ENCODE results near the gene HEMK1.

The HEMK1 gene

DNA sequence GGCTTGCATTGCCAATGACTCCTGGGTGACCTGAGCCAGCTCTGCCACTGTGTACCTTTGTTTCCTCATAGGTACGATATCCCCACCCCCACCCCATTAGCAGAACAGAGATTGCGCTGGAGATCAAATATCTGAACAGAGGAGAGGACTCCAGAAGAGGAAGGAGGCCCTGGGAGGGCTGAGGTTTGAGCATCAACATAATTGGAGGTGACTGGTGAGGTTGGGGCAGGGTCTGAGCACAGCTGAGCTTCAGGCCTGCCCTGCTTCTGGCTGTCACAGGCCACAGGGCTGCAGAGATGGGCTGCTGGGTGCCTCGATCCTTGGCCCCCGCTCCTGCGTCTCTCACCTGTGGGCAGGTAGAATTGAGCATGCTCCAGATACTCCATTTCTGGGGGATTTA, 44.6 kb upstream of the HEMK1 start:
- Histone ChIP-seq H4K20me1 (ENCODE audit: insufficient read depth) (no peaks in the 10 kb centered on the region), H3K4me1 (ENCODE audit: low read depth, poor library complexity, severe bottlenecking) (peaks cover 5% of the 10 kb centered on the region), H2AFZ (ENCODE audit: low read depth) (no peak overlapping the region), H3K4me2 (no peak overlapping the region), H3K27ac (no peak overlapping the region), H3K27me3 (ENCODE audit: insufficient read depth, low read depth) (peaks cover 7% of the 10 kb centered on the region; the same call in 1 of the 2 replicates), H3K9ac (no peak overlapping the region), H3K4me3 (IDR thresholded peaks at IDR 0.05; ENCODE audit: insufficient read depth, low read depth, low read length) (no peak overlapping the region), H3K79me2 (ENCODE audit: insufficient read depth, low read depth) (no peaks in the 10 kb centered on the region), H3K36me3 (ENCODE audit: insufficient read depth) (no peaks in the 10 kb centered on the region)
- TF ChIP-seq, protein P1, sequence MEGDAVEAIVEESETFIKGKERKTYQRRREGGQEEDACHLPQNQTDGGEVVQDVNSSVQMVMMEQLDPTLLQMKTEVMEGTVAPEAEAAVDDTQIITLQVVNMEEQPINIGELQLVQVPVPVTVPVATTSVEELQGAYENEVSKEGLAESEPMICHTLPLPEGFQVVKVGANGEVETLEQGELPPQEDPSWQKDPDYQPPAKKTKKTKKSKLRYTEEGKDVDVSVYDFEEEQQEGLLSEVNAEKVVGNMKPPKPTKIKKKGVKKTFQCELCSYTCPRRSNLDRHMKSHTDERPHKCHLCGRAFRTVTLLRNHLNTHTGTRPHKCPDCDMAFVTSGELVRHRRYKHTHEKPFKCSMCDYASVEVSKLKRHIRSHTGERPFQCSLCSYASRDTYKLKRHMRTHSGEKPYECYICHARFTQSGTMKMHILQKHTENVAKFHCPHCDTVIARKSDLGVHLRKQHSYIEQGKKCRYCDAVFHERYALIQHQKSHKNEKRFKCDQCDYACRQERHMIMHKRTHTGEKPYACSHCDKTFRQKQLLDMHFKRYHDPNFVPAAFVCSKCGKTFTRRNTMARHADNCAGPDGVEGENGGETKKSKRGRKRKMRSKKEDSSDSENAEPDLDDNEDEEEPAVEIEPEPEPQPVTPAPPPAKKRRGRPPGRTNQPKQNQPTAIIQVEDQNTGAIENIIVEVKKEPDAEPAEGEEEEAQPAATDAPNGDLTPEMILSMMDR (conservative IDR thresholded peaks at IDR 0.05; ENCODE audit: low read depth, low read length), result no peak

DNA sequence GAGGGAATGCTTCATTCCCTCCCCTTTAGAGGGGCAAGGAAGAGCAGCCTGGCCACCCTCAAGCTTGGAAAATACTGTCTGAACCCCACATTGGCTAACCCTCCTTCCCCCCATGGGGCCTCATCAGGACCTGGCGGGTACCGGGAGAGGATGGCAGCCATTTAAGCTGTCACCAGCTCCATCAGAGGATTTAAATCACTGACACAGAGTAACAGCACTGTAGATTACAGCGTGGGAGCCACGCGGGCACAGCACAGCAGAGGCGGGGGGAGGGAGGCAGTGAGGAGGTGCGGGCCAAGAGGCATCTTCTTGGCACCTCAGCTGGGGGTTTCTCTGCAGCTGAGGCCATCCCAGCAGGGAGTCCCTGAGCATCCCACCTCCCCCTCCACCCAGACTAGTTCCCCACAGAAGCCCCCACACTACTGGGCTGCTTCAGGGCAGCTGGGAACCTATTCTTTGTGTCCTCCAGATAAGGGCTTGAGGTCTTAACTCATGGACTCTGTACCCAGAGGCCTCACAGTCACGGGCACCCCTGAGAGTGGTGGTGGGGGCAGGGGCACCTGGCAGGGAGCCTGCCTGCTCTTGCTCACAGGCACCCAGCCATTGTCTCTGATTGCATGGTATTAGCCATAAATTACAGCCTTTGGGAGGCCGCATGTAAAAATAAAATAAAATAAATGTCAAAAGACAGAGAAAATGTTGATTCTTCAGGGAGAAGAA, 44.0 kb upstream of the HEMK1 start:
- TF ChIP-seq, protein P1 (conservative IDR thresholded peaks at IDR 0.05; ENCODE audit: low read depth, low read length), result no peak
- Histone ChIP-seq H3K4me1 (ENCODE audit: low read depth, poor library complexity, severe bottlenecking) (peaks cover 5% of the 10 kb centered on the region), H4K20me1 (ENCODE audit: insufficient read depth) (no peaks in the 10 kb centered on the region), H3K9ac (no peak overlapping the region), H2AFZ (ENCODE audit: low read depth) (no peak overlapping the region), H3K4me2 (no peak overlapping the region), H3K36me3 (ENCODE audit: insufficient read depth) (no peaks in the 10 kb centered on the region), H3K27me3 (ENCODE audit: insufficient read depth, low read depth) (peaks cover 7% of the 10 kb centered on the region; the same call in 1 of the 2 replicates), H3K4me3 (IDR thresholded peaks at IDR 0.05; ENCODE audit: insufficient read depth, low read depth, low read length) (no peak overlapping the region), H3K27ac (no peak overlapping the region), H3K79me2 (ENCODE audit: insufficient read depth, low read depth) (no peaks in the 10 kb centered on the region)

DNA sequence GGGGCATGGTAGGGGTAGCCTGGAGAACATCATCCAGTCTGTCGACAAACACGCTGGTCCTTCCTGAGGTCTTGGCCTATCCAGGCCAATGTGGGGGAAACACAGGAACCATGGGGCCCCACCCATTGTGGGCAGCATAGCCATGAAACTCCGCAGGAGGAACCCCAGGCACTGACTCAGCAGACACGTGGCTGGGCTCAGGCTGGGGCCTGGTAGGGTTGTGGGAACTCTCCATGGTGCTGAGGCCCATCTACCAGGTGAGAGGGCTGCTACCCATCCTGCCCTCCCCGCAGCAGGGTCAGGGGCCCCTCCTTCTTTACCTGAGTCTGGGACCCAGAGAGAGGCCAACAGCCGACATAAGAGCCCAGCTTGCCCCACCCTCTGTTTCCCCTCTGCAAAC, 43.3 kb upstream of the HEMK1 start:
- H3K27me3 ChIP-seq (ENCODE audit: insufficient read depth, low read depth), result peaks cover 9% of the 10 kb centered on the region; the same call in 1 of the 2 replicates
- no peak overlapping the region for H3K4me3 ChIP-seq (IDR thresholded peaks at IDR 0.05; ENCODE audit: insufficient read depth, low read depth, low read length)
- H3K4me1 ChIP-seq (ENCODE audit: low read depth, poor library complexity, severe bottlenecking), result peaks cover 5% of the 10 kb centered on the region
- H2AFZ ChIP-seq (ENCODE audit: low read depth), result no peak overlapping the region
- H3K9ac ChIP-seq, result no peak overlapping the region
- H3K27ac ChIP-seq, result no peak overlapping the region
- no peaks in the 10 kb centered on the region for H3K79me2 ChIP-seq (ENCODE audit: insufficient read depth, low read depth)
- no peak overlapping the region for H3K4me2 ChIP-seq
- H4K20me1 ChIP-seq (ENCODE audit: insufficient read depth), result no peaks in the 10 kb centered on the region
- no peaks in the 10 kb centered on the region for H3K36me3 ChIP-seq (ENCODE audit: insufficient read depth)
- TF ChIP-seq, protein P1 (conservative IDR thresholded peaks at IDR 0.05; ENCODE audit: low read depth, low read length), result no peak

DNA sequence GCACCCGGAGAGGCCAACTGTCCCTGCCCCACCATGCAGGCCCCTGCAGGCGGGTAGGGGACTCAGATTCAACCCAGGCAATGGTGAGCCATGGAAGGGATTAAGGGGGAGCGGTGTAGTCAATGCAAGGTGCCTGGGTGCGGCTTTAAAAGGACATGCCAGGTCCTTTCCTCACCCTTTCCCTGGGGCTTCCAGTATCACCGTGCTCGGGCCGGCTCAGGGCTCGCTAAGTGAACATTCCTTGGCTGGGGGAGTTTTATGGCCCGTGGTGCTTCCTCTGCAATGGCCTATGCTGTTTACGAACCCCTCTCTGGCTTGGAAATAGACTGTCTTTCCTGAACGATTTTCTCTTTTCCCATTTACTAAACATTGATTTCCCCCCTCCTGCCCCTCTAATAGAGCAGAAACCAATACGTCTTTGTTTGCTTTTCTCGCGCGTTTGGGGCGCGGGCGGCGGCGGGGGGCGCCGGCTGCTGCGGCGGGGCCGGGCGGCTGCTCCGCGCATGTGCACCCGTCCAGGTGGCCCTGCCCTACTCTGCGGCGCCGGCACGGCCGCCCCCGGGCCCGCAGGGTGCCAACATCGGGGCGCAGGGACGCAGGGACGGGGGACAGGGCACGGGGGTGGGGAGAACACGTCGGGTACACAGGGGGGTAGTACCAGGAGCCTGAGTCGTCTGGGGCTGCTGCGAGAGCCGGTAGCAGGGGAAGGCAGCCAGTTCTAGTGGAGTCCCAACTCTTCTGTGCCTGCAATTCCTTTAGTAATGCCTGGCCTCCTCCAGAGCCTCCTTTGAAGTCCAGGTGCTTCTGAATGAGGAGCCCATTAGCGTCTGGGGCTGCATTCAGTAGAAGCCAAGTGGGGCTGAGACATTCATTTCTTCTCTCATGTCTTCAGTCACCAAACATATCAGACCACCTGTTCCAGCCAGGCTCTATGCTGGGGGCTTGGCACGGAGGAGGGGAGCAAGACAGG, 39.0 kb upstream of the HEMK1 start:
- TF ChIP-seq, protein P1 (conservative IDR thresholded peaks at IDR 0.05; ENCODE audit: low read depth, low read length), result no peak
- Histone ChIP-seq H3K36me3 (ENCODE audit: insufficient read depth) (no peaks in the 10 kb centered on the region), H3K79me2 (ENCODE audit: insufficient read depth, low read depth) (no peaks in the 10 kb centered on the region), H3K27me3 (ENCODE audit: insufficient read depth, low read depth) (peaks cover 40% of the 10 kb centered on the region; the same call in 1 of the 2 replicates), H3K27ac (no peak overlapping the region), H2AFZ (ENCODE audit: low read depth) (no peak overlapping the region), H4K20me1 (ENCODE audit: insufficient read depth) (no peaks in the 10 kb centered on the region), H3K9ac (no peak overlapping the region), H3K4me1 (ENCODE audit: low read depth, poor library complexity, severe bottlenecking) (peaks cover 5% of the 10 kb centered on the region), H3K4me3 (IDR thresholded peaks at IDR 0.05; ENCODE audit: insufficient read depth, low read depth, low read length) (no peak overlapping the region), H3K4me2 (no peak overlapping the region)

Measured in KMS-11 (cell line).